NCI-H748 (cell line): ENCODE results near the gene BOC.
A peak's percentile ranks its signal among the peaks of the same experiment; 100 is the strongest.

Experiments
- DNase-seq: peaks from one replicate; lab custom pipeline; 2025; ENCODE audit not compliant: unreplicated experiment; lab: John Stamatoyannopoulos, UW

BOC gene

GRCh38 chr3:113285226-113285625, 73.9 kb downstream of the BOC start:
- DNase-seq: no peak

DNA sequence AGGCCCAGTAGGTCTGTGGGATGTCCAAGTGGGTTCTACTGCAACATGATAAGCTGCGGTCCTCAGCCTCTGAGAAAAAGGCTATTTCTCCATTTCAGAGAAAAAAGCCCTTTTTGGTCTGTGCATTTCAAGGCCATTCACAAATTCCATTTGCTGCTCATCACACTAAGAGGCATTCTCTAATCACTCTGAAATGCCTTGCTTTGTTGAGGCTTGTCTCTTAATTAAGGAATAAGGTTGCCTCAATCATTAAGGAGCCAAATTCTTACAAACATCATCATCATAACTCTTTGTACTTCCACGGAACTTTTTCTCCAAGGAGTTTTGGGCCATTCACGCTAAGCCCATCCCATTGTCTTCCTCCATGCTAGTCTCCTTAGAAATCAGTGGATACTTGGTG, 74.4 kb downstream of the BOC start:
- DNase-seq: no peak

DNA sequence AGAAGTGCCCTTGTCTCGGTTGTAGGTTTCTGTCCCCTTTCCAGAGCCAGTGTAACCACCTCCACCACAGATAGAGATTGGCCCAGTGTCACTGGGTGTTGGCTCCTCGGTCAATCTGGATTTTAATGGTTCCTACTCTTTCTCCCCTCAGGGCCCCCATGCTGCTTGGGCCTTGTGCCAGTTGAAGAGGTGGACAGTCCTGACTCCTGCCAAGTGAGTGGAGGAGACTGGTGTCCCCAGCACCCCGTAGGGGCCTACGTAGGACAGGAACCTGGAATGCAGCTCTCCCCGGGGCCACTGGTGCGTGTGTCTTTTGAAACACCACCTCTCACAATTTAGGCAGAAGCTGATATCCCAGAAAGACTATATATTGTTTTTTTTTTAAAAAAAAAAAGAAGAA, 75.2 kb downstream of the BOC start:
- no peak for DNase-seq

GRCh38 chr3:113287111-113287802, 75.9 kb downstream of the BOC start:
- DNase-seq: no peak

GRCh38 chr3:113287803-113288648, 76.7 kb downstream of the BOC start:
- DNase-seq: peak; percentile 36

DNA sequence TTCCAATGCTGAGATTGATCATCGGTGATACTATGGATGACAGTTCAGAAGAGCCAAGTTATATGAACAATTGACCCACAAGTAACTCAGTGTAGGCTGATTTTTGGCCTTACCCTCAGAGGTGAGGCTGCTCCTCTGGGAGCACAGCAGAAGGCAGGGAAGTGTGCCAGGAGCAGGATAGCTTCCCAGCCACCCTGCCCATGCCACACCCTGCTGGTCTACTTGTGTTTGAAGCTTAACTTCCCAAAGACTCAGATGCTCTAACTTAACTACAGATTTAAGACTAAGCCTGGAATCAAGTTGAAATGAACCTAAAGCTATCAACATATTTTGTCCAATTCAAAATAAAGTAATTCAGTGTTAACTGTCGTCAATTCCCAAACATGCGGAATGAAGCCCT, 77.5 kb downstream of the BOC start:
- DNase-seq: no peak

GRCh38 chr3:113291572-113291971, 80.2 kb downstream of the BOC start:
- DNase-seq: no peak

GRCh38 chr3:113292933-113293332, 81.6 kb downstream of the BOC start:
- DNase-seq: no peak

- no peak for DNase-seq
Observed at GRCh38 chr3:113293348-113293747, 82.0 kb downstream of the BOC start.

DNA sequence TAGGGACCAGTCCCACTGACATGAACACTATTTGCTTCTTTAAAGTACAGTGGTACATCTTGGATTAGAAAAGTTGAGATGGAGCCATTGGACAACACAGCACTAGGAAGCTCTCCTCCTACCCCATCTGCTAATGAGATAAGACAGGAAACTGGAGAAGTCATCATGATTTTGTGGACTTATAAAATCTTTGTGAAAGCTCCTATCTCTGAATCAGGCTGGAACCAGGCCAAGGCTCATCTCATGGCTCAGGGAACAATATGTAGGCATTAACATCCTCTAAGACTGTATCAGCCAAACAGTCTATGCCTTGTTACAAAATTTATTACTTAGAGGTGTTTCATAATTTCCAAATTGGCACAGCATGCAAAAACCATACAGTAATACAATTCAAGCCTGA, 84.1 kb downstream of the BOC start:
- DNase-seq: no peak

GRCh38 chr3:113297287-113297686, 85.9 kb downstream of the BOC start:
- no peak for DNase-seq

GRCh38 chr3:113297841-113298240, 86.5 kb downstream of the BOC start:
- no peak for DNase-seq

GRCh38 chr3:113300596-113300995, 89.2 kb downstream of the BOC start:
- DNase-seq: no peak

- no peak for DNase-seq
Observed at GRCh38 chr3:113304102-113304501, 92.7 kb downstream of the BOC start.

- DNase-seq: no peak
Observed at GRCh38 chr3:113304856-113305540, 93.6 kb downstream of the BOC start.

GRCh38 chr3:113310960-113311359, 99.6 kb downstream of the BOC start:
- no peak for DNase-seq

GRCh38 chr3:113312416-113312815, 101.1 kb downstream of the BOC start:
- DNase-seq: no peak

- DNase-seq: no peak
Observed at GRCh38 chr3:113314923-113315322, 103.6 kb downstream of the BOC start.

DNA sequence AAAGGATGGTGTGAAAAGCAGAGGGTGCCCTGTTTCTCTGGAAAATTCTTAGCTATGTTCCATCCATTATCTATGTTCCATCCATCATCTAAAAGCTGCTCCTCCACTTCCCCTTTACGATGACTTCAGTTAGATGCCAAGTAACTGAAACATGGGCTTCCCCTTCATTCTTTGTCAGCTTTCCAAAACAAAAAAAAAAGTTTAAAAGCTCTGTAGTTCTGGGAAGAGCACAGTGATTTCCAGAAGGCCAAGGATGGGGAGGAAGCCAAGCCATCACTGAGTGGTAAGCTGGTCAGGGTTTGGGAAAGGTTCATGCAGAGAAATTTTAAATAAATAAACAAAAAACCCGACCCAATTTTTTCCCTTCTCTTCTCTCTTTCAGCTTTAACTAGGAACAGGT, 118.4 kb downstream of the BOC start:
- DNase-seq: no peak

DNA sequence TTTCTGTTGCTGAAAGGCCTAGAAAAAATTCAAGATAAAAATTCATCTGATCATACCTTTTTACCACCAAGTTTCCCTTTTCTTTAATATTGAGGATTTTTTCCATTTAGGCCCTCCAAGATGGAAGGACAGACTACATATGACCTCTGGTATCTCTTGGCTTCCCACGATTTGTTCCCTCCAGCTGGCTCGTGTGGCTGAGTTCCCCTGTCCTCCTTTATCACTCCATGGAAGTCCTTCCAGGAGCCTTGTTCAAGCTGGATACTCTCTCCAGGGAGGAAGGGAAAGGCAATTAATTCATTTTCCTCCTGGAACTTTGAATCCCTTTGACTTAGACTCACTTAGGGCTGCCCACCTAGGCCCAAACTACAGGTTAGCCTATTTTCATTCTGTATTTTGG, 119.4 kb downstream of the BOC start:
- no peak for DNase-seq

GRCh38 chr3:113331187-113331586, 119.8 kb downstream of the BOC start:
- no peak for DNase-seq
